IMR-90 (cell line): Measurements from ENCODE around the gene GPR152.

Experiments used
- CTCF ChIP-seq: conservative IDR thresholded peaks from 2 replicates; pipeline ENCODE4 v1.5.1; 2012; ENCODE audit warnings: mild to moderate bottlenecking, low read depth, low read length, improper control_type of control experiment
- FOS ChIP-seq: fragments of 150-350 bp; IDR thresholded peaks from 2 replicates; pipeline ENCODE4 v1.6.1; 2016; ENCODE audit warnings: low read depth, low read length
- MAFK ChIP-seq: IDR thresholded peaks from 2 replicates; pipeline ENCODE4 v1.6.1; 2012; ENCODE audit warnings: low read depth, low read length, improper control_type of control experiment
- MXI1 ChIP-seq: IDR thresholded peaks from 2 replicates; pipeline ENCODE4 v1.6.1; 2012; ENCODE audit warnings: low read depth, mild to moderate bottlenecking, low read length, moderate library complexity, borderline replicate concordance
- POLR2A ChIP-seq: IDR thresholded peaks from 2 replicates; pipeline ENCODE4 v1.6.1; 2012; ENCODE audit warnings: mild to moderate bottlenecking, low read depth, low read length
- RAD21 ChIP-seq: IDR thresholded peaks from 2 replicates; pipeline ENCODE4 v1.6.1; 2012; ENCODE audit warnings: low read length, improper control_type of control experiment

DNA sequence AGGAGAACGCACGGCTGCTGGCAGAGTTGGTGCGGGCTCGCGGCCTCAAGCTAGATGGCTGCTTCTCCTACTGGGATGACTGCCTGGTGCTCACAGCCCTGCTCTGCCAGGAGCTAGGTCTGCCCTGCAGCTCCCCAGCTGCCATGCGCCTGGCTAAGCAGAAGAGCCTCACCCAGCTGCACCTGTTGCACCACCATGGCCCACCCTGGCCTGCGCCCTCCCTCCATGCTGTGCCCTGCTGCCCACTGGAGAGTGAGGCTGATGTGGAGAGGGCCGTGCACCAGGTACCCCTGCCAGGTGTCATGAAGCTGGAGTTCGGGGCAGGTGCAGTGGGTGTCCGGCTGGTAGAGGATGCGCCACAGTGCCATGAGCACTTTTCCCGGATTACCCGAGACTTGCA lies 29.1 kb downstream of the GPR152 start:
- no peak for TF ChIP-seq CTCF
- TF ChIP-seq MAFK, result no peak
- TF ChIP-seq MXI1, result no peak
- no peak for TF ChIP-seq RAD21
- TF ChIP-seq POLR2A, result no peak
- TF ChIP-seq FOS, result no peak
